GM21447 (cell line): ENCODE measurements around the gene MINDY4.

Source experiments
- ATAC-seq: cut with Tn5 transposase; IDR thresholded peaks from one replicate; pipeline ENCODE4 v1.9.1; 2021; ENCODE audit not compliant: unreplicated experiment

MINDY4 gene

GRCh38 chr7:30850426-30850825 is 79.2 kb downstream of the MINDY4 start:
- no peak for ATAC-seq

- ATAC-seq = no peak
Observed at GRCh38 chr7:30851651-30852307, 80.6 kb downstream of the MINDY4 start.

- no peak for ATAC-seq
Observed at GRCh38 chr7:30852308-30852684, 81.1 kb downstream of the MINDY4 start.

GRCh38 chr7:30852744-30853288 is 81.6 kb downstream of the MINDY4 start:
- ATAC-seq = no peak

GRCh38 chr7:30853576-30853975 is 82.4 kb downstream of the MINDY4 start:
- ATAC-seq = no peak

GRCh38 chr7:30855936-30856335 is 84.7 kb downstream of the MINDY4 start:
- ATAC-seq = no peak

- no peak for ATAC-seq
Observed at GRCh38 chr7:30858576-30858975, 87.4 kb downstream of the MINDY4 start.

GRCh38 chr7:30859202-30859939 is 88.2 kb downstream of the MINDY4 start:
- no peak for ATAC-seq

- no peak for ATAC-seq
Observed at GRCh38 chr7:30859940-30860496, 88.8 kb downstream of the MINDY4 start.

GRCh38 chr7:30861612-30862011 is 90.4 kb downstream of the MINDY4 start:
- ATAC-seq = no peak

- ATAC-seq = no peak
Observed at GRCh38 chr7:30862995-30863705, 91.9 kb downstream of the MINDY4 start.

GRCh38 chr7:30863706-30864035 is 92.5 kb downstream of the MINDY4 start:
- ATAC-seq = no peak

- ATAC-seq = no peak
Observed at GRCh38 chr7:30864101-30864500, 92.9 kb downstream of the MINDY4 start.

GRCh38 chr7:30865076-30865475 is 93.9 kb downstream of the MINDY4 start:
- no peak for ATAC-seq

GRCh38 chr7:30865821-30866220 is 94.6 kb downstream of the MINDY4 start:
- no peak for ATAC-seq

GRCh38 chr7:30866939-30867338 is 95.7 kb downstream of the MINDY4 start:
- no peak for ATAC-seq

- no peak for ATAC-seq
Observed at GRCh38 chr7:30867483-30867882, 96.3 kb downstream of the MINDY4 start.

- ATAC-seq = no peak
Observed at GRCh38 chr7:30869794-30870611, 98.8 kb downstream of the MINDY4 start.

GRCh38 chr7:30870821-30871518 is 99.8 kb downstream of the MINDY4 start:
- no peak for ATAC-seq

- no peak for ATAC-seq
Observed at GRCh38 chr7:30871655-30872054, 100.4 kb downstream of the MINDY4 start.
